ENCODE measurements around the gene RBM33.

RBM33 gene

GRCh38 chr7:155766966-155767916 lies 122.8 kb downstream of the RBM33 start:
- FAIRE-seq = no peak
- no peak for DNase-seq (ENCODE audit: insufficient read length, low spot score)
- TF ChIP-seq CTCF (IDR thresholded peaks at IDR 0.05; ENCODE audit: insufficient read depth, missing control alignments) = no peak

GRCh38 chr7:155769701-155770100 lies 125.2 kb downstream of the RBM33 start:
- no peak for TF ChIP-seq CTCF (IDR thresholded peaks at IDR 0.05; ENCODE audit: insufficient read depth, missing control alignments)
- DNase-seq (ENCODE audit: insufficient read length, low spot score) (no peak), FAIRE-seq (no peak)

GRCh38 chr7:155770241-155770640 lies 125.8 kb downstream of the RBM33 start:
- DNase-seq (ENCODE audit: insufficient read length, low spot score) = no peak
- FAIRE-seq = no peak
- TF ChIP-seq CTCF (IDR thresholded peaks at IDR 0.05; ENCODE audit: insufficient read depth, missing control alignments) = no peak

GRCh38 chr7:155773531-155773930 lies 129.1 kb downstream of the RBM33 start:
- DNase-seq (ENCODE audit: insufficient read length, low spot score) (no peak), FAIRE-seq (no peak)
- TF ChIP-seq CTCF (IDR thresholded peaks at IDR 0.05; ENCODE audit: insufficient read depth, missing control alignments) = no peak

- no peak for DNase-seq (ENCODE audit: insufficient read length, low spot score)
- TF ChIP-seq CTCF (IDR thresholded peaks at IDR 0.05; ENCODE audit: insufficient read depth, missing control alignments) = no peak
- no peak for FAIRE-seq
Observed at GRCh38 chr7:155774947-155775346, 130.5 kb downstream of the RBM33 start.

- FAIRE-seq (no peak), DNase-seq (ENCODE audit: insufficient read length, low spot score) (no peak)
- no peak for TF ChIP-seq CTCF (IDR thresholded peaks at IDR 0.05; ENCODE audit: insufficient read depth, missing control alignments)
Observed at GRCh38 chr7:155775691-155776090, 131.2 kb downstream of the RBM33 start.

- DNase-seq (ENCODE audit: insufficient read length, low spot score) (no peak), FAIRE-seq (no peak)
- TF ChIP-seq CTCF (IDR thresholded peaks at IDR 0.05; ENCODE audit: insufficient read depth, missing control alignments) = no peak
Observed at GRCh38 chr7:155776606-155777005, 132.1 kb downstream of the RBM33 start.

Data from D721Med (cell line).